Calu3 (cell line): ENCODE data around the gene CDH4. TPM values are rescaled to one million over a fixed set of nuclear protein-coding genes. Genes with fewer than 3 reads are reported as not detected.

Experiments used
- BruUV-seq: library from RNA; stranded (reverse); fragments of 400-500 nt; replicated peaks from 2 replicates; lab custom pipeline; 2021; lab: Mats Ljungman, UMichigan
- CTCF ChIA-PET: fragments of 300-600 bp; sonication (Branson Sonifier 250); formaldehyde crosslinking; loops from one replicate; lab custom pipeline; 2022; ENCODE audit warnings: antibody characterized with exemption; lab: Charles Lee
- DNase-seq: peaks from one replicate; pipeline ENCODE4 v3.0.0; 2022
- H3K27ac Mint-ChIP-seq: one replicate; pipeline ENCODE4 v1.8.0; 2022; ENCODE audit warnings: mixed read lengths; ENCODE audit not compliant: unreplicated experiment
- H3K27me3 Mint-ChIP-seq: one replicate; pipeline ENCODE4 v1.8.0; 2022; ENCODE audit warnings: mixed read lengths; ENCODE audit not compliant: unreplicated experiment
- H3K36me3 Mint-ChIP-seq: one replicate; pipeline ENCODE4 v1.8.0; 2022; ENCODE audit warnings: mild to moderate bottlenecking, moderate library complexity, mixed read lengths; ENCODE audit not compliant: insufficient read depth, unreplicated experiment
- H3K4me1 Mint-ChIP-seq: one replicate; pipeline ENCODE4 v1.8.0; 2022; ENCODE audit warnings: mild to moderate bottlenecking, low read depth, mixed read lengths; ENCODE audit not compliant: unreplicated experiment
- H3K4me3 Mint-ChIP-seq: one replicate; pipeline ENCODE4 v1.8.0; 2022; ENCODE audit warnings: mild to moderate bottlenecking, low read depth, moderate library complexity, mixed read lengths; ENCODE audit not compliant: unreplicated experiment
- H3K9me3 Mint-ChIP-seq: one replicate; pipeline ENCODE4 v1.8.0; 2022; ENCODE audit warnings: low read depth, mixed read lengths; ENCODE audit not compliant: unreplicated experiment
- CTCF ChIP-seq: fragments of 200-600 bp; IDR thresholded peaks from one replicate; pipeline ENCODE4 v1.8.0; 2022; ENCODE audit warnings: antibody characterized with exemption; ENCODE audit not compliant: unreplicated experiment
- intact Hi-C: fragments of 100-400 bp; cut with micrococcal nuclease; formaldehyde crosslinking; loops from one replicate; pipeline ENCODE4 v1.10.0; 2022; ENCODE audit not compliant: unreplicated experiment
- total RNA-seq: library from RNA; stranded (reverse); gene quantifications from 2 replicates; pipeline ENCODE4 v1.2.3, GENCODE V29; 2022

The CDH4 gene
- total RNA-seq, 1 experiment from 2014 or later, result not detected

GRCh38 chr20:61706259-61706961 is 454.3 kb downstream of the CDH4 start:
- CTCF ChIA-PET, result interaction anchor here (0.6 kb wide), 1 partner anchor 454 kb away, joined by 7 read pairs; no protein-coding TSS in a partner anchor
- Mint-ChIP-seq H3K4me1 (no peaks in the 10 kb centered on the region), H3K9me3 (no peaks in the 10 kb centered on the region), H3K36me3 (no peaks in the 10 kb centered on the region), H3K27ac (no peak overlapping the region), H3K27me3 (peaks cover 56% of the 10 kb centered on the region), H3K4me3 (no peak overlapping the region)
- TF ChIP-seq CTCF, result no peak
- intact Hi-C loops, result no loop called here
- no TSS peak for BruUV-seq
- DNase-seq, result no peak

- no peak overlapping the region for H3K27ac Mint-ChIP-seq
- CTCF ChIA-PET, result interaction anchor here (0.6 kb wide), 1 partner anchor 1799 kb away, joined by 5 read pairs; no protein-coding TSS in a partner anchor
- TF ChIP-seq CTCF, result no peak
- intact Hi-C loops, result no loop called here
- H3K36me3 Mint-ChIP-seq, result no peaks in the 10 kb centered on the region
- DNase-seq, result no peak
- no peaks in the 10 kb centered on the region for H3K4me1 Mint-ChIP-seq
- BruUV-seq, result no TSS peak
- H3K4me3 Mint-ChIP-seq, result no peak overlapping the region
- peaks cover 56% of the 10 kb centered on the region for H3K27me3 Mint-ChIP-seq
- no peaks in the 10 kb centered on the region for H3K9me3 Mint-ChIP-seq
These were observed 456.8 kb downstream of the CDH4 start for GRCh38 chr20:61708891-61709290.

- DNase-seq, result no peak
- no peak for TF ChIP-seq CTCF
- Mint-ChIP-seq H3K27me3 (peaks cover 58% of the 10 kb centered on the region), H3K27ac (no peak overlapping the region), H3K4me3 (no peak overlapping the region), H3K36me3 (no peaks in the 10 kb centered on the region), H3K9me3 (peaks cover 2% of the 10 kb centered on the region), H3K4me1 (no peaks in the 10 kb centered on the region)
- CTCF ChIA-PET, result no interaction called here
- no TSS peak for BruUV-seq
- intact Hi-C loops, result no loop called here
These were observed 458.0 kb downstream of the CDH4 start for GRCh38 chr20:61710108-61710507.

GRCh38 chr20:61712688-61713087 is 460.6 kb downstream of the CDH4 start:
- Mint-ChIP-seq H3K27me3 (peaks cover 41% of the 10 kb centered on the region), H3K4me3 (no peak overlapping the region), H3K36me3 (no peaks in the 10 kb centered on the region), H3K9me3 (peaks cover 2% of the 10 kb centered on the region), H3K4me1 (no peaks in the 10 kb centered on the region), H3K27ac (no peak overlapping the region)
- intact Hi-C loops, result no loop called here
- CTCF ChIA-PET, result interaction anchor here (0.6 kb wide), 1 partner anchor 152 kb away, joined by 4 read pairs; no protein-coding TSS in a partner anchor
- TF ChIP-seq CTCF, result no peak
- no peak for DNase-seq
- BruUV-seq, result no TSS peak
